Measurements from ENCODE around the gene SBF2. TPM values are rescaled to one million over a fixed set of nuclear protein-coding genes. Genes with fewer than 3 reads are reported as not detected.

SBF2 gene
- total RNA-seq, 1 donor: 61.2 TPM

DNA sequence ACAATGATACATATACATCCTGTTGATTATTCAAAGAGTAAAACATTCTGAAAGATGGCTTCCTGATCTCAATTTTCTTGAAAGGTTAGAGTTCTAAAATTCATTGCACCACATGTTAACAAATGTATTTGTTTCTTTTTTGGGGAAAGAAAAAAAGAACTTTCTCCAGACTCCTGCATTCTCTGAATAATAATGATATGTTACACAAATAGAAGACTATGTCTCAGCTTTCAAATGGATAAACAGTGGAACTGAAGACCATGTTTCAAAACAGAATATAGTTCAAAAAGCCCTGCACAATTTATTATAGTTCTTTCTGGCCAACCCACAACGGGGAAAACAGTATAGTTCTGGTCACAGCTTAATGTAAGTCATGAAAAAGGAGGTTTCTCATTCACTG is 277.0 kb downstream of the SBF2 start:
- Histone ChIP-seq H3K4me2 (ENCODE audit: insufficient read depth, low read length) (no peak overlapping the region), H2AFZ (ENCODE audit: low read length) (no peak overlapping the region), H3K4me1 (ENCODE audit: insufficient read depth, low read length) (no peaks in the 10 kb centered on the region), H3K27ac (ENCODE audit: low read depth, low read length) (no peak overlapping the region), H3K9me3 (ENCODE audit: low read depth, low read length) (peaks cover 5% of the 10 kb centered on the region), H4K20me1 (ENCODE audit: insufficient read depth, low read length) (no peaks in the 10 kb centered on the region), H3K79me2 (ENCODE audit: insufficient read depth, low read length) (no peaks in the 10 kb centered on the region), H3K4me3 (ENCODE audit: insufficient read depth, low read length) (no peak overlapping the region), H3K27me3 (ENCODE audit: insufficient read depth, low read length) (no peaks in the 10 kb centered on the region), H3K36me3 (ENCODE audit: insufficient read depth, low read length) (no peaks in the 10 kb centered on the region)
- TF ChIP-seq, protein P1, sequence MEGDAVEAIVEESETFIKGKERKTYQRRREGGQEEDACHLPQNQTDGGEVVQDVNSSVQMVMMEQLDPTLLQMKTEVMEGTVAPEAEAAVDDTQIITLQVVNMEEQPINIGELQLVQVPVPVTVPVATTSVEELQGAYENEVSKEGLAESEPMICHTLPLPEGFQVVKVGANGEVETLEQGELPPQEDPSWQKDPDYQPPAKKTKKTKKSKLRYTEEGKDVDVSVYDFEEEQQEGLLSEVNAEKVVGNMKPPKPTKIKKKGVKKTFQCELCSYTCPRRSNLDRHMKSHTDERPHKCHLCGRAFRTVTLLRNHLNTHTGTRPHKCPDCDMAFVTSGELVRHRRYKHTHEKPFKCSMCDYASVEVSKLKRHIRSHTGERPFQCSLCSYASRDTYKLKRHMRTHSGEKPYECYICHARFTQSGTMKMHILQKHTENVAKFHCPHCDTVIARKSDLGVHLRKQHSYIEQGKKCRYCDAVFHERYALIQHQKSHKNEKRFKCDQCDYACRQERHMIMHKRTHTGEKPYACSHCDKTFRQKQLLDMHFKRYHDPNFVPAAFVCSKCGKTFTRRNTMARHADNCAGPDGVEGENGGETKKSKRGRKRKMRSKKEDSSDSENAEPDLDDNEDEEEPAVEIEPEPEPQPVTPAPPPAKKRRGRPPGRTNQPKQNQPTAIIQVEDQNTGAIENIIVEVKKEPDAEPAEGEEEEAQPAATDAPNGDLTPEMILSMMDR (IDR thresholded peaks at IDR 0.05; ENCODE audit: extremely low read depth, low read depth, low read length): no peak
- DNase-seq (ENCODE audit: insufficient read length, low spot score, missing footprints): no peak

DNA sequence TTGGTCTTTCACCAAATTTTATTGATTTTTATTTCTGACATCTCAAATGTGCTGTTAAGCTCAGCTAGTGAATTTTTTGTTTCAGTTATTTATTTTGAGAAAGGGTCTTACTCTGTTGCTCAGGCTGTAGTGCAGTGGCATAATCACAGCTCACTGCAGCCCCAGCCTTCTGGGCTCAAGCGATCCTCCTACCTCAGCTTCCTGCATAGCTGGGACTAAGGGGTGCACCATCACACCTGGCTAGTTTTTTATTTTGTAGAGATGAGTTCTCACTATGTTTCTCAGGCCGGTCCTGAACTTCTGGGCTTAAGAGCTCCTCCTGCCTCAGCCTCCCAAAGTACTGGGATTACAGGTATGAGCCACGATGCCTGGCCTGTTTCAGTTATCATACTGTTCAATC is 282.0 kb downstream of the SBF2 start:
- H3K27ac ChIP-seq (ENCODE audit: low read depth, low read length): no peak overlapping the region
- no peak overlapping the region for H2AFZ ChIP-seq (ENCODE audit: low read length)
- H3K79me2 ChIP-seq (ENCODE audit: insufficient read depth, low read length): no peaks in the 10 kb centered on the region
- no peak overlapping the region for H3K4me3 ChIP-seq (ENCODE audit: insufficient read depth, low read length)
- peaks cover 6% of the 10 kb centered on the region for H3K9me3 ChIP-seq (ENCODE audit: low read depth, low read length)
- peaks cover 1% of the 10 kb centered on the region for H3K36me3 ChIP-seq (ENCODE audit: insufficient read depth, low read length)
- H3K4me1 ChIP-seq (ENCODE audit: insufficient read depth, low read length): no peaks in the 10 kb centered on the region
- H3K4me2 ChIP-seq (ENCODE audit: insufficient read depth, low read length): no peak overlapping the region
- no peaks in the 10 kb centered on the region for H3K27me3 ChIP-seq (ENCODE audit: insufficient read depth, low read length)
- H4K20me1 ChIP-seq (ENCODE audit: insufficient read depth, low read length): no peaks in the 10 kb centered on the region
- DNase-seq (ENCODE audit: insufficient read length, low spot score, missing footprints): no peak
- TF ChIP-seq, protein P1 (IDR thresholded peaks at IDR 0.05; ENCODE audit: extremely low read depth, low read depth, low read length): no peak

DNA sequence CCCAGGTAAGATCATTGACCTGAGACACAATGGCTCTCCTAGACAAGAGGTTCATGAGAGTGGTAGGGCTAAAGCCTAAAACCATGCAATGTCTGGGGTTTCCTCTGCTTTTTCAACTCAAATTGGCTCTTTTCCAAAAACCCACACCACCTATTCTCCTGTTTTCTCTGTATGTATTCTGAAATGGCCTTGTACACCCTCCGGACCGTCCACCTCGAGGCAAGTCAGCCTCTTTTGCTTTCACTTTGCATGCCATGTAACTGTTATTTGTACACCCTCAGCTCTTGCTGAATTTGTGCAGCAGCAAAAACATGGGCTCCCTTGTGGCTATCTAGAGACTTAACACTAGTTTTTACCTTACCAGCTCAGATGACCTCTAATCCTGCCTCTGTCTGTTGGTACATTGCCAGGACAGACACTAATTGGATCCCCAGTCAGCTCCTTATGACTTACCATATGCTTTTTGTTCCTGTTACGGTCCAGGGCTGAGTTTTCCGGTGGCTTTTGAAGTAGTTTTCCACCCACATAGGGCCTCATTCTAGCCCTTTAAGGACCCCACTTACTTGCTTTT is 288.0 kb downstream of the SBF2 start:
- Histone ChIP-seq H3K27ac (ENCODE audit: low read depth, low read length) (no peak overlapping the region), H3K27me3 (ENCODE audit: insufficient read depth, low read length) (no peaks in the 10 kb centered on the region), H3K4me1 (ENCODE audit: insufficient read depth, low read length) (peaks cover 7% of the 10 kb centered on the region), H3K4me3 (ENCODE audit: insufficient read depth, low read length) (no peak overlapping the region), H4K20me1 (ENCODE audit: insufficient read depth, low read length) (no peaks in the 10 kb centered on the region), H3K79me2 (ENCODE audit: insufficient read depth, low read length) (no peaks in the 10 kb centered on the region), H3K4me2 (ENCODE audit: insufficient read depth, low read length) (no peak overlapping the region), H3K9me3 (ENCODE audit: low read depth, low read length) (no peaks in the 10 kb centered on the region), H3K36me3 (ENCODE audit: insufficient read depth, low read length) (peaks cover 11% of the 10 kb centered on the region), H2AFZ (ENCODE audit: low read length) (no peak overlapping the region)
- no peak for DNase-seq (ENCODE audit: insufficient read length, low spot score, missing footprints)
- TF ChIP-seq, protein P1 (IDR thresholded peaks at IDR 0.05; ENCODE audit: extremely low read depth, low read depth, low read length): no peak

DNA sequence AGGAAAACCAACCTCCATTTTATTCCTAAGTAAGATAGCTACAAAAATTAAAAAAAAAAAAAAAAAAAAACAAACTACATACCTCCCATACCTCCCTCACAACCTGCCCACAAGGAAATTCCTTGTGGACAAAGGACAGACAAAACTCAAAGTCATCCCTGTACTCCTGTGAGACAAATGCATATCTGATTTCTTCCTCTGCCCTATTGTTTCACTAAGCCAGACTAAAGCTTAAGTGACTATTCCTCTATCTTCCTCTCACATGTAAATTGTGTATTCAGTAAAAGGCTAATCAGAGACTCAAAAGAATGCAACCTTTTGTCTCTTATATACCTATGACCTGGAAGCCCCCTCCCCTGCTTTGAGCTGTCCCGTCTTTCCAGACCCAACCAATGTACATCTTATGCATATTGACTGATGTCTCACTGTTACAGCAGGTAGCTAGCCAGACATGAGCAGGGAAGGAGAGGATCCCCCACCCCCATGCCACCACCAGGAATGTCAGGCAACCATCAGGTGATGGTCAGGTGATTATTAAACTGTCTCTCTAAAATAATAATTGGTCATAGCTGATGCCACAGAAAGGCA is 289.4 kb downstream of the SBF2 start:
- H4K20me1 ChIP-seq (ENCODE audit: insufficient read depth, low read length): no peaks in the 10 kb centered on the region
- no peak overlapping the region for H3K4me2 ChIP-seq (ENCODE audit: insufficient read depth, low read length)
- H3K27me3 ChIP-seq (ENCODE audit: insufficient read depth, low read length): no peaks in the 10 kb centered on the region
- H2AFZ ChIP-seq (ENCODE audit: low read length): no peak overlapping the region
- H3K79me2 ChIP-seq (ENCODE audit: insufficient read depth, low read length): no peaks in the 10 kb centered on the region
- TF ChIP-seq, protein P1 (IDR thresholded peaks at IDR 0.05; ENCODE audit: extremely low read depth, low read depth, low read length): no peak
- no peak overlapping the region for H3K4me3 ChIP-seq (ENCODE audit: insufficient read depth, low read length)
- no peaks in the 10 kb centered on the region for H3K9me3 ChIP-seq (ENCODE audit: low read depth, low read length)
- no peak overlapping the region for H3K27ac ChIP-seq (ENCODE audit: low read depth, low read length)
- peak; percentile 18 for DNase-seq (ENCODE audit: insufficient read length, low spot score, missing footprints)
- peaks cover 11% of the 10 kb centered on the region for H3K36me3 ChIP-seq (ENCODE audit: insufficient read depth, low read length)
- H3K4me1 ChIP-seq (ENCODE audit: insufficient read depth, low read length): peaks cover 7% of the 10 kb centered on the region

All from osteoblast (primary cell).